ENCODE data around the gene CDH22.

- TF ChIP-seq CTCF (IDR thresholded peaks at IDR 0.05 in 4 of 5, conservative IDR thresholded peaks at IDR 0.05 in 1 of 5): no peak
- TF ChIP-seq POLR2A (IDR thresholded peaks at IDR 0.05): no peak
These were observed 7.0 kb upstream of the CDH22 start for GRCh38 chr20:46315311-46315710.
